ENCODE data around the gene RAB39B.

The RAB39B gene

GRCh38 chrX:155215443-155216178 is 48.7 kb downstream of the RAB39B start:
- DNase-seq, result no peak

- DNase-seq, result no peak
Measured at GRCh38 chrX:155213731-155214130, 50.6 kb downstream of the RAB39B start.

- DNase-seq, result no peak
Measured at GRCh38 chrX:155211208-155211607, 53.1 kb downstream of the RAB39B start.
